Measurements from ENCODE around the gene RBM7.

The RBM7 gene

GRCh38 chr11:114449845-114450244 lies 49.4 kb downstream of the RBM7 start:
- no peak for DNase-seq

GRCh38 chr11:114452399-114452798 lies 51.9 kb downstream of the RBM7 start:
- no peak for DNase-seq
